Panc1 (cell line): Measurements from ENCODE around the gene CNGA4. TPM values are rescaled to one million over a fixed set of nuclear protein-coding genes. Genes with fewer than 3 reads are reported as not detected.

Experiments used
- ATAC-seq: fragments of 200-7000 bp; cut with Tn5 transposase; 2 replicates; pipeline ENCODE4 v1.9.1; 2020; ENCODE audit warnings: mild to moderate bottlenecking, moderate library complexity
- BruUV-seq: library from RNA; stranded (reverse); fragments of 400-500 nt; replicated peaks from 2 replicates; lab custom pipeline; 2021; lab: Mats Ljungman, UMichigan
- CTCF ChIA-PET: fragments of 300-600 bp; sonication (Branson Sonifier 250); formaldehyde crosslinking; loops from one replicate; lab custom pipeline; 2022; ENCODE audit warnings: antibody characterized with exemption; lab: Charles Lee
- POLR2A ChIA-PET: fragments of 300-600 bp; sonication (Branson Sonifier 250); formaldehyde crosslinking; loops from one replicate; lab custom pipeline; 2022; ENCODE audit warnings: antibody characterized with exemption; lab: Charles Lee
- DNase-seq: peaks from one replicate; pipeline ENCODE4 v3.0.0-alpha.2; 2010; ENCODE audit warnings: low read depth, low spot score
- H3K27ac ChIP-seq: 2 replicates; pipeline ENCODE4 v1.5.1; 2011; ENCODE audit warnings: mild to moderate bottlenecking, low read length, inconsistent platforms
- H3K27me3 ChIP-seq: fragments of 200-500 bp; sonication (Bioruptor generic); 2 replicates; pipeline ENCODE4 v1.6.0; 2014; ENCODE audit warnings: low read length, inconsistent platforms; ENCODE audit not compliant: control insufficient read depth, insufficient read depth
- H3K36me3 ChIP-seq: fragments of 200-500 bp; sonication (Bioruptor generic); 2 replicates; pipeline ENCODE4 v1.5.1; 2014; ENCODE audit warnings: inconsistent platforms, mild to moderate bottlenecking, low read length, moderate library complexity; ENCODE audit not compliant: control insufficient read depth, insufficient read depth
- H3K4me1 ChIP-seq: 2 replicates; pipeline ENCODE4 v1.5.1; 2011; ENCODE audit warnings: inconsistent platforms, mild to moderate bottlenecking, low read length, moderate library complexity; ENCODE audit not compliant: control insufficient read depth, insufficient read depth
- H3K4me3 ChIP-seq, 2 experiments: 2 replicates each; pipeline ENCODE4 v1.5.1; 2011 to 2012; ENCODE audit warnings: low read depth in 2 of 2, low read length in 2 of 2, mild to moderate bottlenecking in 2 of 2, inconsistent platforms in 1 of 2, moderate library complexity in 1 of 2
- H3K9me3 ChIP-seq: fragments of 200-500 bp; sonication (Bioruptor generic); 2 replicates; pipeline ENCODE4 v1.5.1; 2014; ENCODE audit warnings: low read depth, mild to moderate bottlenecking, inconsistent platforms, low read length, moderate library complexity; ENCODE audit not compliant: control insufficient read depth, insufficient read depth
- CTCF ChIP-seq: fragments of 450-650 bp; IDR thresholded peaks from 2 replicates; pipeline ENCODE4 v1.5.1; 2017; ENCODE audit warnings: mild to moderate bottlenecking
- POLR2AphosphoS5 ChIP-seq: IDR thresholded peaks from 2 replicates; pipeline ENCODE4 v1.6.1; 2012; ENCODE audit warnings: mild to moderate bottlenecking, low read depth, low read length, moderate library complexity
- REST ChIP-seq, 2 experiments: IDR thresholded peaks; 2 replicates each; pipeline ENCODE4 v1.6.1; 2011 to 2012; ENCODE audit warnings: low read depth in 2 of 2, control low read depth in 1 of 2, low read length in 1 of 2, mild to moderate bottlenecking in 1 of 2, moderate library complexity in 1 of 2; ENCODE audit not compliant: insufficient read depth in 1 of 2
- SIN3A ChIP-seq: IDR thresholded peaks from 2 replicates; pipeline ENCODE4 v1.6.1; 2012; ENCODE audit warnings: low read depth, mild to moderate bottlenecking, low read length, moderate library complexity, borderline replicate concordance; ENCODE audit not compliant: insufficient read depth
- TCF7L2 ChIP-seq: IDR thresholded peaks from 2 replicates; pipeline ENCODE4 v1.6.1; 2011; ENCODE audit warnings: mild to moderate bottlenecking, low read depth, low read length, inconsistent platforms
- in situ Hi-C: cut with HindIII; loops from 2 replicates; pipeline ENCODE4 v1.10.0; 2016; ENCODE audit warnings: low sequenced_read_pairs, low pct_unique_long_range_greater_than_20kb
- intact Hi-C: fragments of 100-400 bp; cut with micrococcal nuclease; formaldehyde crosslinking; loops from one replicate; pipeline ENCODE4 v1.10.0; 2022; ENCODE audit not compliant: unreplicated experiment
- total RNA-seq: library from RNA; stranded (reverse); gene quantifications from one replicate; pipeline ENCODE4 v1.2.1, GENCODE V29; 2021; ENCODE audit not compliant: unreplicated experiment

Gene CNGA4
- total RNA-seq, 1 experiment from 2014 or later: 0.62 TPM

GRCh38 chr11:6240139-6240538 lies 1.2 kb downstream of the CNGA4 start:
- ATAC-seq (no peak), DNase-seq (no peak)
- intact Hi-C loops: no loop called here
- no peak overlapping the region for H3K27ac ChIP-seq
- no peak for TF ChIP-seq REST (IDR thresholded peaks at IDR 0.05; ENCODE audit: insufficient read depth in 1 of 2, low read depth in 2 of 2, low read length in 1 of 2)
- no peak for TF ChIP-seq CTCF
- TF ChIP-seq POLR2AphosphoS5: no peak
- TF ChIP-seq SIN3A: no peak
- TF ChIP-seq TCF7L2: no peak
- CTCF ChIA-PET: no interaction called here
- H3K9me3 ChIP-seq: no peaks in the 10 kb centered on the region
- POLR2A ChIA-PET: interaction anchor here (0.6 kb wide), 1 partner anchor 121 kb away, joined by 6 read pairs; no protein-coding TSS in a partner anchor
- peaks cover 3% of the 10 kb centered on the region; the same call in 1 of the 2 replicates for H3K27me3 ChIP-seq
- H3K4me3 ChIP-seq: no peak overlapping the region
- in situ Hi-C loops: no loop called here
- no TSS peak for BruUV-seq
- no peaks in the 10 kb centered on the region for H3K4me1 ChIP-seq
- no peaks in the 10 kb centered on the region for H3K36me3 ChIP-seq

- H3K9me3 ChIP-seq: no peaks in the 10 kb centered on the region
- H3K27me3 ChIP-seq: peaks cover 3% of the 10 kb centered on the region; the same call in 1 of the 2 replicates
- BruUV-seq: no TSS peak
- in situ Hi-C loops: no loop called here
- H3K4me3 ChIP-seq: no peak overlapping the region
- DNase-seq: no peak
- POLR2A ChIA-PET: no interaction called here
- H3K27ac ChIP-seq: no peak overlapping the region
- CTCF ChIA-PET: interaction anchor here (1.0 kb wide), 1 partner anchor 11 kb away, joined by 3 read pairs; no protein-coding TSS in a partner anchor
- H3K4me1 ChIP-seq: no peaks in the 10 kb centered on the region
- no peaks in the 10 kb centered on the region for H3K36me3 ChIP-seq
- no peak for ATAC-seq
- TF ChIP-seq CTCF: no peak
- TF ChIP-seq SIN3A: no peak
- no peak for TF ChIP-seq POLR2AphosphoS5
- no peak for TF ChIP-seq REST (IDR thresholded peaks at IDR 0.05; ENCODE audit: insufficient read depth in 1 of 2, low read depth in 2 of 2, low read length in 1 of 2)
- TF ChIP-seq TCF7L2: no peak
- intact Hi-C loops: no loop called here
Measured at GRCh38 chr11:6240781-6241180, 1.9 kb downstream of the CNGA4 start.
